Stimulated activated CD4-positive, alpha-beta T cell treated with anti-CD3 and anti-CD28 coated beads, Interleukin-12 subunit alpha, Interleukin-12 subunit beta, amount 100 ng/mL, for 24 hours (primary cell): Measurements from ENCODE around the gene POLR2F.
"Not testable (repeated sequence)": the region's sequence is repeated elsewhere in the genome, so short reads cannot be mapped to it uniquely, and the experiment has no call there.

Experiments
- DNase-seq, 2 experiments: peaks; one replicate each; pipeline ENCODE4 v3.0.0-alpha.2; 2020; ENCODE audit warnings: low read depth in 2 of 2

The POLR2F gene

DNA sequence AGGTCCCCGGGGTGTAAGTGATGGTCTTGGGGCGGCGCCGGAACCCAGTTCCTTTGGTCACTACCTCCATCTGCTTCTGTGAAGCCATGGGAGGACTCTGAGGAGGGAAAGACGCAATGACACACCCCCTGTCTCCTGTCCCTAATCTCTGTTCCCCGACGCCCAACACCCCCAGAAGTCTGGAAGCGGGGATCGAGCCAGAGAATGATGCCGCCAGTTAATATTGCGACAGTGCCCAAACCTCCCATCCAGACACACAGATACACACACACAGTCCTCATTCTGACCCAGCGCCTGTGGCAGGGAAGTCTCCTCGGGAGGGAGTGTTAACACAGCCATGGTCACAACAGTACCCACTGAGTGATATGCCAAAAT, 450 bp upstream of the POLR2F start:
- DNase-seq, result no peak

DNA sequence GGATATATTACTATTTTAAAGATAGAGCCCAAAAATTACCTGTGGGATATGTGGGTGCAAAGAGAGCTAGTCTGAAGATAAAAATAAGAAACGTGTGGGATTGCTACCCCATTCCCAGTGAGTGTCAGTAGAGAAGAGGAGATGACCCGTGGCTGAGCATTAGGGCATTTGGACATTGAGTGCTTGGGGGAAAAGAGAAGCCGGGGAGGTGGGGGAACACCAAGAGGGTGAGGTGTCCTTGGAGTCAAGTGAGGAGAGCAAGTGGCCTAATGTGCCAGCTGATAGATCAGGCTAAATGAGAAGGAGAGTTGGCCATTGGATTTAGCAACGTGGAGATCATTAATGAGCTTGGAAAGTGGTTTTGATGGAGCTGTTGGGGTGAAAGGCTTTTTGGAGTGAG, 1.2 kb downstream of the POLR2F start:
- no peak for DNase-seq

DNA sequence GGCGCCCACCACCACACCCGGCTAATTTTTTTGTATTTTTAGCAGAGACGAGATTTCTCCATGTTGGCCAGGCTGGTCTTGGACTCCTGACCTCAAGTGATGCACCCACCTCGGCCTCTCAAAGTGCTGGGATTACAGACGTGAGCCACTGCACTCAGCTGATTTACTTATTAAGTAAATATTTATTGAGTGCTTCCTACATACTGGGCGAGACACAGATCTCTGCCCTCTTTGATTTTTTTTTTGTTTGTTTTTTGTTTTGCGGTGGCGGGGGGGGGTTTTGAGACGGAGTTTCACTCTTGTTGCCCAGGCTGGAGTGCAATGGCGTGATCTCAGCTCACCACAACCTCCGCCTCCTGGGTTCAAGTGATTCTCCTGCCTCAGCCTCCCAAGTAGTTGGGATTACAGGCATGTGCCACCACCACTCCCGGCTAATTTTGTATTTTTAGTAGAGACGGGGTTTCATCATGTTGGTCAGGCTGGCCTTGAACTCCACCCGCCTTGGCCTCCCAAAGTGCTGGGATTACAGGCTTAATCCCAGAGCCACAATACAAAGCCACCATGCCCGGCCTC, 2.4 kb downstream of the POLR2F start:
- not testable (repeated sequence) for DNase-seq

DNA sequence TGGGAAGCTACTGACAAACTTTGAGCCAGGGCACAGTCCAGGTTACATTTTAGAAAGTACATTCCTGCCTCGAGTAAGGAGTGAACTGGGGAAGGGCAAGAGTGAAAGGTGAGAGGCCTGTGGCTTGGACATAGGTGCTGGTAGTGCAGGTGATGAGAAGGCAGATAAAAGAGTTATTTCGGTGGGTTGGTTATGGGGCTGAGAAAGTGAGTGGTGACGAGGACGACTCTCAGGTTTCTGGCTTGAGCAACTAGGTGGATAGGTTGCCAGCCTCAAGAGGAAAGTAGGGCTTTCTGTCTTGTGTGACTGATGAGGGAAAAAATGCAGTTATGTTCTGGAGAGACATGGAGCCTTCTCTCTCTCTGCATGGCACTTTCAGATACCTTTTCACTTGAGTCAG, 3.7 kb downstream of the POLR2F start:
- DNase-seq, result no peak

DNA sequence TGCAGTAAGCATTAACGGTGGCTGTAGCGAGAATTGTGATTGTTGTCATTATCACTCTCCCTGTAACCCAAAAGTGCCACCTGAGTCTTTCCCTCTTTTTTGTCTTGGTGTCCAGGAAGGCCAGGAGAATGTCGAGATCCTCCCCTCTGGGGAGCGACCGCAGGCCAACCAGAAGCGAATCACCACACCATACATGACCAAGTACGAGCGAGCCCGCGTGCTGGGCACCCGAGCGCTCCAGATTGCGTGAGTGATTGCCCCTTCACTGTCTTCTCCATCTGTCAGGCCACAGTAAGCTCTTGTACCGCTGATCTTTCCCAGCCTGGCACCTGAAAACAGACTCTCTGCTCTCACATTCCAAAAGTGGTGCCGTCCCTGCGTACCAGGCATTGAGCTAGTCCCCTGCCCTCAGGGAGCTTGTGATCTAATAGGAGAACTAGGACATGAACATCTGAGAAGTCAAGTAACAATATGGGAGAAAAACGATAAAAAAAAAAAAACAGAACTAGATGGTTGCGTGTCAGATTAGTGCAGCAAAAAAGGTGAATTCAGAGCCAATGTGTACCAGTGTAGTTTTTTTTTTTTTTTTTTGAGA, 5.8 kb downstream of the POLR2F start:
- DNase-seq, result no peak

DNA sequence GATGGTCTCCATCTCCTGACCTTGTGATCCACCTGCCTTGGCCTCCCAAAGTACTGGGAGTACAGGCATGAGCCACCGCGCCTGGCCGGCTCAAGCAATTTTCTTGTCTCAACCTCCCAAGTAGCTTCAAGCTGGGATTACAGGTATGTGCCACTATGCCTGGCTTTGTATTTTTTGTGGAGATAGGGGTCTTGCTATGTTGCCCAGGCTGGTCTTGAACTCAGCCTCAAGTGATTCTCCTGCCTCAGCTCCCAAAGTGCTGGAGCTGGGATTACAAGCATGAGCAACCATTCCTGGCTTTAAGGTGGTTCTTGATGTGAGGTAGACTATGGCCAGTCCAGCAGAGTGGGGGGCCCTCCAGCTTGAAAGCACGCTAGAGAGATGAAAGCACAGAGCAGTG, 7.6 kb downstream of the POLR2F start:
- no peak for DNase-seq

DNA sequence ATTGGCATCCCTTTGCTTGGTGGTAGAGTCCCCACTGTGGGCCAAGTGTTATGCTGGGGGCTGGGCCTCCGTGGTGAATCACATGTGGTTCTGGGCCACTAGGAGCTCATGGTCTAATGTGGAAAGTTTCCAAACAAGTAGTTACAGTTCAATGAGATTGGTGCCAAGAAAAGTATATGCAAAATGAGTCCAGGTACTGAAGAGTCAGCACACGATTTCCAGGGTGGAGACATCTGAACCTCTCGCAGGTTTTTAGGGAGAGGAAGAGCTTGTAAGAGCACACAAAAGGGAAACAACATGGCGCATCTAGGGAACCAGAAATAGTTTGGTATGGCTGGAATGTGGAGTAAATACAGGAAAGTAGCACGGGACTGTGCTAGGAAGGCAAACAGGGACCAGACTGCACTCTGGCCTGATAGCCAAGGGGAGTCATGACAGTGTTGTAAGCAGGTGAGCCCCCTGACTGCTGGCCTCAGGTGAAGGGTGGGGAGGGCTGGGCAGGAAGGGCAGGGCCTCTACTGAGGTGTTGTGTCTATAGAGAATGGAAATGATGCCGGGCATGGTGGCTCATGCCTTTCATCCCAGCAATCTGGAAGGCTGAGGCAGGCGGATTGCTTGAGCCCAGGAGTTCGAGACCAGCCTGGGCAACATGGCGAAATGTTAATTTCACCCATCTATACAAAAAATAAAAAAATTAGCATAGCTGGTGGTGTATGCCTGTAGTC, 12.6 kb downstream of the POLR2F start:
- DNase-seq, result no peak

DNA sequence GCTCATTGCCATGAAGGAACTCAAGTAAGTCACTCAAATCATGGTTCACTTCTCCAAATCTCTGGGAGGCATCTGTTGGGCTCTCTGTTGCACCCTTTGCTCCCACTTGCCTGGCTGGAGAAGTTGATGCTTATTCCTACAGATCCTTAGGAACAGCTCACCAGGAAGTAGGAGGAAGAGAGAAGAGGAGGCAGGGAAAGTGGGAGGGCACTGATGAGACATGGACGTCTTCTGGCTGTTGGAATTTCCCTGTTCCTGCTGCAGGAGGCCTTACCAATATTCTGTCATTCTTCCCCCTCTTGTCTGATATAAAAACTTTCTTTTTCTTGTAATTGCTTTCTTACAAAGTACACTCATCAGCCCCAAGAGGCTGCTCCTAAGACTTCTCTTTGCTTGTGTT, 13.6 kb downstream of the POLR2F start:
- no peak for DNase-seq

DNA sequence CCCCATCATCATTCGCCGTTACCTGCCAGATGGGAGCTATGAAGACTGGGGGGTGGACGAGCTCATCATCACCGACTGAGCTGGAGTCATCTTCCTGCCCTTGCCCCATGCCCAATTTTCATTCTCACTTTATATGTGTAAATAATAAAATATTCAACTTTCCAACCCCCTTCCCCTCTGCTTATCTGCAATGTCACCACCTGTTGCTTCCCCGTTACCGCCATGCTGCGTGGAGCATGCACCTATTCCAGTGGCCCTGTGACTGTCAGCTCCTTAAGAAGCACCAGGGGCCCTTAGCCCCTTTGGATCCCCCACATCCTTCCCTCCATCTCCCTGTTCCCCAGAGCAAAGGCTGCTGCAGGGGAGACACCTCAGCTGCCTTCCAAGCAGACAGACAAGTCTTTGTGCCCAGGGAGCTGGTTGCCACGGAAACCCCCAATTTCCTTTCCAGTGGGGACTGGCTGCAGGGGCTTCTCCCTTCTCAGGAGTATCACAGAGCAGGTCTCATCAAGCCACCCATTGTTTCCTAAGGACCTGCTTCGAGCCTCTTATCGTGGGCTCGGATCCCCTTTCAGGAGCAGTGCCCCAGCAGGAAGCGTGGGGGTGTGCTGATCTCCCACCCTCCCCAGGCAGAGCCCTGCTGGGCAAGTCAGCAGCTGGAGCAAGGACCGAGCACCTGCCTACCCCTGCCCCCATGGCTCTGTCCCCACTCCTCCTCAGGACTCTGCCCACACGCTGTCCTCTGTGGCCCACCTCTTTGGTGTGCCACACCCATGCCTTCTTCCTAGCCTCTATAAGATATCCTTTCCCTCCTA, 14.3 kb downstream of the POLR2F start:
- no peak for DNase-seq

DNA sequence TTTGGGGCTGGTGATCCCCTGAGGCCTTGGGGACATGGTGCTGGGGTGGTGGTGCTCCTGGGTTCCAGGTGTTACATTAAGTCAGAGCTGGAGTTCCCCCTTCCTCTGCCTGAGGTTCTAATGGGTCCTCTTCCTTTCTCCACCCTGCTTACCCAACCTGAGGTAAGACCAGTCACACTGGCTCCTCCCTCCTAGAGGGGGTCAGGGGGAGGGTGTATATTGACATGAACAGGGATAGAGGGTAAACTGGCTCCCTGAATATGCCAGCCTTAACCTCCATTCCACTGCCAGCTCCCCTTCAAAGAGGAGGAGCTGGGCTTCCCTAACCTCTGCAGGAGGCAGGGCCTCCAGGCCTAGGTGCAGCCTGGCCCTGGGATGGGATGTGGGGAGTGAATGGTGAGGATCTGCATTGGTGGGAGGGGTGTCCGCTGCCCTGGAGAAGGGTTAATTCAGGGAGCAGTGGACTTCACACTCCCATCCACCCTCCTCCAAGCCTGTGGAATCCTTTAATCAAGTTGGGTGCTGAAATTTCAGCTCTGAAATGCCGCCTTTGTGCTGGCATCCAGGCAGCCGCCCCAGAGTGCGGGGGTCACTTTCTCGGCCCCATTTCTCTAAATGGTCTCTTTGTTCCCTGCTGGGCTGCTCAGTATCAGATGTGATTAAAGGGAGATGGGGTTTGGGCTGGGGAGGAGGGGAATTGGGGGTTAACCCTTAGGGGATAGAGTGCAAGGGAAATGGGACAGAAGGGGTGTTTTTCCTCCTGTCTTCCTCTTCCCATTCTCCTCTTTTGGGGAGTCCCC, 15.2 kb downstream of the POLR2F start:
- no peak for DNase-seq

DNA sequence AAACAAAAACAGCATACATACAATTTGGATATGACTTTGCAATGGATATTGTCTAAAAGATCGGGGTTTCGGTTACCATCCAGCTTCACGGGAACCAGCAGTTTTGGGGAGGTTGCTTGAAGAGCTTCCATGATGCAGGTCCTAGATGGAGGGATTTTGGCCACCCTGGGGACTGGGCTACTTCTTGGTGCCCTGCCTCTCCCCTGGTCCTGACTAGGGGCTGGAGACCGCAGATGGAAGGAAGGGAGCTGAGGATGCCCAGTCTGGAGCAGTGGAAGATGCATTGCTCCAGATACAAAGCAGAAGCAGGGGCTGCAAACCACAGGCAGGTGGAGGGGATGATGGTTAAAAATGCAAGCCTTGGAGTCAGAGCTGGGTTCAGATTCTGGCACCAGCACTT, 17.4 kb downstream of the POLR2F start:
- no peak for DNase-seq

DNA sequence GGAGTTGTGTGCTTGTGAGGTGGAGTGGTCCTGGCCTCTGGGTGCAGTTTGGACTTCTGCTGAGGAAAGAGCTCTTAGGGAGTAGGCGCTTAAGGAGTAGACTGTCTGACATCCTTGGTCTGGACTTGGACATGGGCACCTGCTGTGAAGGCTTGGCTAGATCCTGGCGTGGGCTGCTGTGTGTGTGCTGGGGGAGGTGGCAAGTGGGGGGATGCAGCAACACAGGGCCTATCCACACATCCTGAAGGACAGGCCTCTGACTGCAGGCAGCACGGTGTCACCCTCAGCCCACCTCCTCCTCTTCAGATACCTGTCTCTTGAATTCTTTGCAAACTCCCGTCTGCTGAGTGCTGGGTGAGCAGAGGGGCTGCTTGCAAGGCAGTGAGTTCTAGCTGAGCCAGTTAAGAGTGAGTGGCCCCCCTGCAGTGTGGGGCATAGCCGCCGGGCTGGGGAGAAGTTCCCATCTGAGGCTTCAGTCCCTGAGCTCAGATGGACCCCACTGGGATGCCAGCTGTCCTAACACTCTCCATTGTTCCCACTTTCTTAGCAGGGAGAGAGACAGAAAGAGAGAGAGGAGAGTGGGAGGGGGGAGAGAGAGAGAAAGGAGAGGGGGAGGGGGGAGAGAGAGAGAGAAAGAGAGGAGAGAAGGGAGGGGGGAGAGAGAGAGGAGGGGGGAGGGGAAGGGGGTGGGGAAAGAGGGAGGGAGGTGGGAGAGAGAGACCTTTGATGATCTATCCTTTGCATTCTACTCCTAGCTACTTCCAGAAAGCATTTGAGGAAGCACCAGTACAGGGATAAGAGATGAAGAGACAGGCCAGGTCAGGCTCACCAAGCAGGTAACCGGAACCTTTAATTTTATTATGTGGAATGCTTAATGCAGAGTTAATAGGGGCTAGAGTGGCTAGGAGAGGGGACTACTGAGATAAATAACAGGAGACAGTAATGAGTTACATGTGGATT, 18.3 kb downstream of the POLR2F start:
- no peak for DNase-seq

DNA sequence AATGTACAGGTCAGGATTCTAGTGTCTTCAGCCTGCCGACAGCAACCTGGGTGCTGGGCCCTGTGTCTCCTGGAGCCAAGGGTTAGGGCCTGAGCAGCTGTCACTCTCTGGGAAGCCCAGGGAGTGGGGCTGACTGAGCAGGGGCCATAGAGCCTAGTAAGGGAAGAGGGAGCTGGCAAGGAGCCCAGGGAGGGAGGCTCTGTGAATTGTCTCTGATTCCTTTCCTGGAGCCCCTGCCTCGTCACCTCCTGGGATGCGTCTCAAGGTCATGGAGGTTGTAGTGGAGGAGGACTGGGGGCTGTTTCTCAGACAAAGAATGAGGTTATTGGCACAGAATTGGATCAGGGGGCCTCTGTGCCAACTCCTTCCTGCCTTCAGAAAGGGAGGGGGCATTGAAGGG, 19.0 kb downstream of the POLR2F start:
- no peak for DNase-seq

DNA sequence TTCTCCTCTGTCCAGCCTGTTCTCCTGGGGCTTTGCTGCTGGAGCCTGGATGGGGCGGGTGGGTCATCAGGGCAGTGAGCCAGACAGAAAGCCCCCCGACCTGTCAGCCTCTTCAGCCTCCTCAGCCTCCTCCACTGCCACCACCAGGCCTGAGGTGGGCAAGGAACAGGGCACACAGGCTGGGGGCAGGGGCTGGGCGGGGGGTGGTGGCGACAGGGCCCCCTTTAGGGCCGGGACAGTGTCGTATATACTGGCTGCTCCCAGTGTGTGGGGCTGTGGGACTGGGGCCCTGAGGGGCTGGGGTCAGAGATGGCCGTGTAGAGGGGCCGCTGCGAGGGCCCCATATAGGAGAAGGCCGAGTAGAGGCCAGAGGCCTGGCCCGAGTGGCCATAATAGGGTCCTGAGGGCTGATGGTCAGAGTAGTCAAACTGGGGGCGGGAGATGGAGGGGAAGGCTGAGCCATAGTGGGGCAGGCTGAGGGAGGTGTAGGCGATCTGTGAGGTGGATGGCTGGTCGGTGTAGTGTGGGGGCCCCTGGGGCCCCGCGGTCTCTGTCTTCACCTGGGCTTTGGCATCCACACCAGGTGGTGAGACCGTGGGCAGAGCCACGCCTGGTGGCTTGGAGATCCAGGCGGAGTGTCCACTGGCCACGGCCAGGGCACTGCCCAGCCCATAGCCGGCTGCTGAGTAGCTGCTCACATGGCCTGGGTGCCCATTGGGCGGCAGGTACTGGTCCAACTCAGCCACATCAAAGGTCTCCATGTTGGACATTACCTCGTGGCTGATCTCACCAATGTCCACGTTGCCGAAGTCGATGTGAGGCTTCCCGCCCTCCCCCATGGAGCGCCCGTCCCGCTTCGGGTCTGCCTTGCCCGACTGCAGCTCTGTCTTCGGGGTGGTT, 20.0 kb downstream of the POLR2F start:
- DNase-seq, result no peak

DNA sequence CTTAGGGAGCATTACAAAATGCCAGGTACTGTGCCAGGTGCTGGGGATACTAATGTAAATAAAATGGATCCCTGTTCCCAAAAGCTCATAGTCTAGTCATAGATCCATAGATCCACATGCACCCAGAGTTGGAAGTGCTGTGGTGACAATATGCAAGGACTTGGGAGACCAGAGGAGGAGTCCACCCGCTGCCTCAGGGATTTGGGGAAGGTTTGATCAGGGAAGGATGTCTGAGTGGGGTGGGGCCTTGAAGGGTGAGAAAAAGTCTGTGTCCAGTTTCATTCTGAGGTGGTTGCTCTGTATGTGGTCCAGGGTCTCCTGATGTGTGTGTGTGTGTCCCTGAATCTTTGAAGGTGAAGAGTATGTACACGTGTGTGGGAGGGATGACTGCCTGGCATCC, 21.7 kb downstream of the POLR2F start:
- DNase-seq, result no peak

DNA sequence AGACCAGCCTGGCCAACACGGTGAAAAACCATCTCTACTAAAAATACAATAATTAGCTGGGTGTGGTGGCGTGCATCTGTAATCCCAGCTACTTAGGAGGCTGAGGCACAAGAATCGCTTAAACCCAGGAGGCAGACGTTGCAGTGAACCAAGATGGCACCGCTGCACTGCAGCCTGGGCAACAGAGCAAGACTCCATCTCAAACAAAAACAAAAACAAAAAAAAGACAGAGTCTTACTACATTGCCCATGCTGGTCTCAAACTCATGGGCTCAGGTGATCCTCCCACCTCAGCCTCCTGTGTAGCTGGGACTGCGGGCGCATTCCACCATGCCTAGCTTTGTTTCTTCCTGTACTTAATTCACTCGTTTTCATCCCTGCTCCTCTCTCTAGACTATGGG, 22.5 kb downstream of the POLR2F start:
- not testable (repeated sequence) for DNase-seq

DNA sequence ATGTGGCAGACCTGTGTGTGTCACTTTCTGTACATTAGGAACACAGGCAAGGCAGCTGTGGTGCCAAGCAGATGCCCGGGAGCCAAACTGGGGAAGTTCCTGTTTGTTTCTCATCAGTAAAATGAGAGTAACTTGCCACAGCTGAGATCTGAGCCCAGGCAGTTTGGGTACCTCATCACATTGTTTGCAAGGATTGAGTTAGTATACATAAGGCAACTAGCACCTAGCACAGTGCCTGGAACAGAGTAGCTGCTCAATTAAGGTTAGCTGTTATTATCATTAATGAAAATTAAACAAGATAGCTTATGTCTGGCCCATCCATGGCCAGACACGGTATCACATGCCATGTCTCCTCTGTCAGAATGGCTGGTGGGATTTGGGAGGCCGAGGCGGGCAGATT, 23.0 kb downstream of the POLR2F start:
- no peak for DNase-seq

DNA sequence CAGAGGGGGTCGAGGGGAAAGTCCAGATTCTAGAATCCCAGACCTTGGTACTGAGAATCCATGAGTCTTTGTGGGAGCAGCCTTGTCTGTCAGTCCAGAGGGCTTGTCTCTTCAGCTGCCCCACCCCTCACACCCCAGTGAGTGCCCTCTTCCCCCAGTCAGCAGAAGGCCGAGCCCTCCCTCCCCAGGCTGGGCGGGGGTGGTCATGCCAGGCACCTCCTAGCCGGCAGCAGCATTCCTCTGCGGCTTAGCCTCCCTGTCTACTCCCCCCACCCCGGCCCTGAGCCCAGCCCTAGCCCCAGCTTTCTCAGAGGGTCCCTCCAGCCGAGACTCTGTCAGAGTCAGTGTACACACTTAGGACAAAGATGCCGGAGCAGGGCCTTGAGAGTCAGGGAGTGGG, 26.3 kb downstream of the POLR2F start:
- DNase-seq, result no peak

DNA sequence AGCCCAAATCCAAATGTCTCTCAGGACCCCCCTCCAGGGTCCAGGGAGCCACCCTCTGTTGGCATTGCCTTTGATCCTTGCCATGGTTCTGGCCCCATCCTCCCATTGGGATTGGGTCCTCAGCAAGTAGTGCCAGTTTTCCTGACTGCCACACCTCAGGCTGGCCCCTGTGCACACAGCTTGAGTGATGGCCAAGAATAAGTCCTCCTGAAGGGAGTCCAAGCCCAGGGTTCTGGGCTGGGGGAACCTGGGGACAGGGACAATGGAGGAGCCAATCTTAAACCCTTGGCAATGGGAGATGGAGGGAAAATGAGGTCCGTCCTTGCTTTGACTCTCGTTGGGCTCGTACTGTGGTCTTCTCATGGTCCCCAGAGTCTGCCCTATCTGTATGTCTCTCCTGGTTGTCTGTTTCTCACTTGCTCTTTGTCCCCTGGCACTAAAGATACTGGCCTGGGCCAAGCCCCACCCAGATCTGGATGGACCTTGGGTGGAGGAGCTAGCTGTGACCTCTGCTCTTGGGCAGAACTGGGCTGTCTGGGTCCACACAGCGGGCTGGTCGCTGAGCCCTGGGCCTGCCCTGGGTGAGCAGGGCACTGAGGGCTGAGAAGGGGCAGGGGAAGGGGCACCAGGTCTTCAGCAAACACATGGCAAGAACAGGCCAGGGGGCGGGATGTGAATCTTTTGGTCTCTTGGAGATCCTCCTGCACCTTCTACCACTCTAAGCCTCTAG, 27.9 kb downstream of the POLR2F start:
- DNase-seq, result no peak
